Subcutaneous abdominal adipose tissue (tissue), 5 donors: ENCODE results near the gene RAB11FIP3.
"Not testable (repeated sequence)": the region's sequence is repeated elsewhere in the genome, so short reads cannot be mapped to it uniquely, and the experiment has no call there.

ENCODE experiments used
- H3K27ac ChIP-seq: one replicate; pipeline ENCODE4 v1.7.0; 2013; ENCODE audit warnings: low read depth, mild to moderate bottlenecking, inconsistent platforms, low read length, moderate library complexity
- H3K27me3 ChIP-seq, 5 donors: one replicate each; pipeline ENCODE4 v1.7.0; 2013; ENCODE audit warnings: low read length in 5 of 5, inconsistent platforms in 1 of 5; ENCODE audit not compliant: control insufficient read depth in 5 of 5, insufficient read depth in 4 of 5
- H3K36me3 ChIP-seq, 5 donors: one replicate each; pipeline ENCODE4 v1.7.0; 2013; ENCODE audit warnings: low read length in 5 of 5; ENCODE audit not compliant: control insufficient read depth in 5 of 5, insufficient read depth in 5 of 5
- H3K4me1 ChIP-seq, 5 donors: one replicate each; pipeline ENCODE4 v1.7.0; 2013; ENCODE audit warnings: low read length in 5 of 5, mild to moderate bottlenecking in 3 of 5, moderate library complexity in 1 of 5; ENCODE audit not compliant: control insufficient read depth in 5 of 5, insufficient read depth in 5 of 5
- H3K4me3 ChIP-seq, 5 donors: one replicate each; pipeline ENCODE4 v1.7.0; 2013; ENCODE audit warnings: low read length in 5 of 5, low read depth in 1 of 5
- H3K9ac ChIP-seq, 5 donors: one replicate each; pipeline ENCODE4 v1.7.0; 2013; ENCODE audit warnings: low read length in 5 of 5, mild to moderate bottlenecking in 4 of 5, moderate library complexity in 3 of 5
- H3K9me3 ChIP-seq, 5 donors: one replicate each; pipeline ENCODE4 v1.7.0; 2013; ENCODE audit warnings: low read length in 5 of 5; ENCODE audit not compliant: control insufficient read depth in 5 of 5
- donor health status: healthy.
- donor health status: healthy.
- donor health status: healthy.
- donor health status: healthy.
- donor health status: healthy.

The RAB11FIP3 gene

DNA sequence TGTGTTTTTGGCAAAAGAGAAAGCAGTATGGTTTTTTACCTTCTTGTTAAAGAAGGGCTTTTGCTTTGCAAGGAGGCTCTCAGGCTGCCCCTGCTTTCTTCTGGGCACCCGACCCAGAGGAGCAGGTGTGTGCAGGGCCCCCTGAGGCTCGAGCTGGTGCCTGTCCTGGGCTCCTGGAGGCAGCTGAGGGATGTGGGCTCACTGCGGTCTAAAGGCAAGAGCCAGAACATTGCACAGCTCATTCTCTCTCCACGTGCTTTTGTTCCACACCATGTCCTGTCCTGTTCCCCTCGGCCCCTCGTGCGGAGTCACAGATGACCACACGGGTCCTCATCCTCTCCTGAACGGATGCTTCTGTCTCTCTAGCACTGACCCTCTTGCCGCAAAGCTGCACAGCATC, 65.3 kb downstream of the RAB11FIP3 start:
- peaks cover 0 to 39% (median 28%) of the 10 kb centered on the region in 5 donors for H3K36me3 ChIP-seq
- no peak overlapping the region for H3K27ac ChIP-seq
- H3K9me3 ChIP-seq = no peaks in the 10 kb centered on the region
- no peak overlapping the region for H3K4me3 ChIP-seq
- no peak overlapping the region for H3K9ac ChIP-seq
- H3K4me1 ChIP-seq = peaks cover 0 to 3% (median 0%) of the 10 kb centered on the region in 5 donors
- H3K27me3 ChIP-seq = no peaks in the 10 kb centered on the region

DNA sequence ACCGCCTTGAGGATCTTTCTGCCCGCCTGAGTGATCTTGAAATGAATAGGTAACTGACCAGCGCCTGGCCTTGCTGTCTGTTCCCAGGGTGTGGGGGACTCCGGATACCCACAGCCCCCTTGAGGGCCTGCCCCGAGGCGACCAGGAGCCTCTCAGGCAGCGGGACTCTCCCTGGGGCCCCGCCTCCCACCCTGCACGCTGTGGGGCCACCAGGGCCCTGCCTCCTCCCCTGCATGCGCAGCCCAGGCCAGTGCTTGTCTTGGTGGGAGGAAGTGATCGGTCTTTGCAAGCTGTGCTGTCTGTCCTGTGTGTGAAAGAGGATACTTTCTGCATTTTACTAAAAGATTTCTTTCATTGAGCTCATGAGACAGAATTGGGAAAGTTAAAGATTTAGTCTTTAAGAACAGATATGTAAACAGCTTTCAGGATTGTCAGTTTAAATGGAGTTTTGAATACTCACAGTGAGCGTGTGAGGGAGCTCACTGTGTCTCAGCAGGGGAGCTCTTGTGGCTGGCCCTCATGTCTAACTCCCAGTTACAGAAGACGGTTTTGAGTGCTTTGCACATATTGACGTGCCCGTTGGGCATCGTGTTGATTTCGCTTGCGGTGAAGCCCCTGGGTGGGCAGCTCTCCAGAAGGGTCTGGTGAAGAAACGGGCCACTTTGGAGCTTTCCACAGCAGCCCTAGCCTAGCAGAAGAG, 65.9 kb downstream of the RAB11FIP3 start:
- Histone ChIP-seq H3K9ac (no peak overlapping the region), H3K9me3 (no peaks in the 10 kb centered on the region), H3K27me3 (no peaks in the 10 kb centered on the region), H3K36me3 (peaks cover 0 to 39% (median 30%) of the 10 kb centered on the region in 5 donors), H3K4me1 (peaks cover 0 to 3% (median 0%) of the 10 kb centered on the region in 5 donors), H3K4me3 (no peak overlapping the region), H3K27ac (no peak overlapping the region)

DNA sequence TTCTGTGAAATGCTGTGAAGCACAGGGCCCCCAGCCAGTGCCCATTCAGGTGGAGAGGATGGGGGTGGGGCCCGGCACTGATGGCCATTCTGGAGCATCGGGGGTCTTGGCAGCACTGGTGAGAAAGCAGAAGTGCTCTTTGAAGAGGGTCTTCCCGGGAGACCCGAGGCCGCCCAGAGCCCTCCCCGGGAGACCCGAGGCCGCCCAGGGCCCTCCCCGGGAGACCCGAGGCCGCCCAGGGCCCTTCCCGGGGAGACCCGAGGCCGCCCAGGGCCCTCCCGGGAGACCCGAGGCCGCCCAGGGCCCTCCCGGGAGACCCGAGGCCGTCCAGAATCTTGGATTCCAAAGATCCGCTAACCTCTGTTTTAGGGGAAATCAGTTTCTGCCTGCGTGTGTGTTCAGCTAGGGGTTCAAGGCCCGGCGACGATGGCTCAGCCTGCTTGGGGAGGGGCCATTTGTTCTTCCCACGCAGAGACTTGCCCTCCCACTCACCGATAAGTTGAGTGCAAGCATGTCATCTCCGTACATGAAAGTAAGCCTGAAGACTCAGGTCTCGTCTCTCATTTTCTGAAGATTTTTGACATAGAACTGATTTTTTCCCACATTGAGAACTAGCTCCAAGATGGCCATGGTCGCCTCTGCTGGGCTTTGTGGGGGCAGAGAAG, 66.9 kb downstream of the RAB11FIP3 start:
- Histone ChIP-seq H3K36me3 (peaks cover 0 to 45% (median 33%) of the 10 kb centered on the region in 5 donors), H3K27me3 (no peaks in the 10 kb centered on the region), H3K4me3 (no peak overlapping the region), H3K9me3 (no peaks in the 10 kb centered on the region), H3K4me1 (peaks cover 0 to 3% (median 0%) of the 10 kb centered on the region in 5 donors), H3K27ac (no peak overlapping the region), H3K9ac (no peak overlapping the region)

DNA sequence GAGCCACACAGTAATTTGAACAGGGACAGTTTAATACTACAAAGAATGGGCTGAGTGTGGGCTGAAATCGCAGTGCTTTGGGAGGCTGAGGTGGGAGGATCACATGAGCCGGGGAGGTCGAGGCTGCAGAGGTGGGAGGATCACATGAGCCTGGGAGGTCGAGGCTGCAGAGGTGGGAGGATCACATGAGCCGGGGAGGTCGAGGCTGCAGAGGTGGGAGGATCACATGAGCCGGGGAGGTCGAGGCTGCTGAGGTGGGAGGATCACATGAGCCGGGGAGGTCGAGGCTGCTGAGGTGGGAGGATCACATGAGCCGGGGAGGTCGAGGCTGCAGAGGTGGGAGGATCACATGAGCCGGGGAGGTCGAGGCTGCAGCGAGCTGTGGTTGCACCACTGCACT, 69.2 kb downstream of the RAB11FIP3 start:
- H3K4me3 ChIP-seq, H3K4me1 ChIP-seq, H3K27ac ChIP-seq, H3K9ac ChIP-seq, H3K27me3 ChIP-seq, H3K9me3 ChIP-seq: not testable (repeated sequence)
- H3K36me3 ChIP-seq = peaks cover 0 to 47% (median 26%) of the 10 kb centered on the region in 5 donors

DNA sequence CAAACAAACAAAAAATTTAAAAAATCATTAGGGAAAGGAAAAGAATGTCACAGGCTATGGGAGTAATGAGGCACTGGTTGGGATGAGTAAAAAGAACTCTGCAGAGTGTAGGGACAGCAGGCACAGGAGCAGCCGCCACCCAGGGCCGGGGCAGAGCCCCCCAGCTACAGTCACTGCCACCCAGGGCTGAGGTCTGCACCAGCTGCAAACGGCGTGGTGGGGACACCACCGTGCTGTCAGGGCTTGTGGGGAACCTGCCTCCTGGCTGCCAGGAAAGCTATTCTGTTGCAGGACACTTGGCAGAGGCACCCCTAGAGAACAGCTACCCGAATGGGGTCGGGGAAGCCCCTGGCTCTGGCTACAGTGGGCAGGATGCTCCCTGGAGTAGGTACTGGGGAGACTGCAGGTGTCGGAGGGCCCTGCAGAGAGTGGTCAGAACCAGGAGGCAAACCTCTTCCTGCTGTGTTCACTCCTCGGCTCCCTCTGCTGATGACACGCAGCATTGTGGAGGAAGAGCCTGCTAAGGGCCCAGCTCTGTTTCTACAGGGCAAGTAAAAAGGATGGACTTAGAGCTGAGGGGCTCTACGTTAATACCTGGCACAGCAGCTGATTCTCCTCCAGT, 69.8 kb downstream of the RAB11FIP3 start:
- no peak overlapping the region for H3K9ac ChIP-seq
- H3K4me3 ChIP-seq = no peak overlapping the region
- H3K36me3 ChIP-seq = peaks cover 0 to 41% (median 21%) of the 10 kb centered on the region in 5 donors

DNA sequence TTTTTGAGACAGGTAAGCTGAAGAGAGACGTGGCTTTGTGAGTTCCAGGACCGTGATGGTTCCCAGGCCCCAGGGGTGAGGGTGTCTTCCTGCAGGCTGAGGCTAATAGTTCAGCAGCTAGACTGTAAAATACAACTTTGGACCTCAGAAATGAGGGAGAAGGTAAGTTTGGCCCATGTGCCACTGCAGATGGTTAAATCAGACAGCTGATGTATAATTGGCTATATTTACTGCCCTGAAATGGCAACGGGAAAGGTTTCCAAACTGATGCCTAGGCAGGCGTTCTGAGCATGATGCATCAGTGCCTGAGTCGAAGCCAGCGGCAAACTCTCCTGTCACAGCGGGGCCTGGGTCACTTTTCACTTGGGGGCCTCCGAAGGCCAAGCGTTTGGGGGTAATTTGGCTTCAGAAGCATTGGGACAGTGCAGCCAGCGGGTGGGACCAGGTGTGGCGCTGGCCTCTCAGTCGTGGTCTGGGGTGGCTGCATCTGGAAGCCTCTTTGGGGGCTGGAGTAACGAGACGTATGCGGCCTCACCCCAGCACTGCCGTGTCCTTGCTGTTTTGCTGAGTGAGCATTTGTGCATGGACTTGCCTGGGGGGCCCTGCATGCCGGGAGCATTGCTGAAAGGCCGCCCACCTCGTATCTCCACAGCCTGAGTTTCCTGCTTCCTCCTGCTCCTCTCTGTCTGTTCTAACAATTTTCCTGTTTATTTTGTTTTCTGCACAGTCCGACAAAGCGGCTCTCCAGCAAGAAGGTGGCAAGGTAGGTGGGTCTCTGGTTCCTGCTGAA, 70.8 kb downstream of the RAB11FIP3 start:
- Histone ChIP-seq H3K9ac (no peak overlapping the region), H3K4me1 (peaks cover 0 to 3% (median 0%) of the 10 kb centered on the region in 5 donors), H3K9me3 (no peaks in the 10 kb centered on the region), H3K27me3 (no peaks in the 10 kb centered on the region), H3K36me3 (peaks cover 0 to 30% (median 12%) of the 10 kb centered on the region in 5 donors), H3K4me3 (no peak overlapping the region), H3K27ac (no peak overlapping the region)

More for the DNA sequence above, 69.8 kb downstream of the RAB11FIP3 start:
- Histone ChIP-seq H3K4me1 (peaks cover 0 to 3% (median 0%) of the 10 kb centered on the region in 5 donors), H3K27me3 (no peaks in the 10 kb centered on the region), H3K27ac (no peak overlapping the region), H3K9me3 (no peaks in the 10 kb centered on the region)

DNA sequence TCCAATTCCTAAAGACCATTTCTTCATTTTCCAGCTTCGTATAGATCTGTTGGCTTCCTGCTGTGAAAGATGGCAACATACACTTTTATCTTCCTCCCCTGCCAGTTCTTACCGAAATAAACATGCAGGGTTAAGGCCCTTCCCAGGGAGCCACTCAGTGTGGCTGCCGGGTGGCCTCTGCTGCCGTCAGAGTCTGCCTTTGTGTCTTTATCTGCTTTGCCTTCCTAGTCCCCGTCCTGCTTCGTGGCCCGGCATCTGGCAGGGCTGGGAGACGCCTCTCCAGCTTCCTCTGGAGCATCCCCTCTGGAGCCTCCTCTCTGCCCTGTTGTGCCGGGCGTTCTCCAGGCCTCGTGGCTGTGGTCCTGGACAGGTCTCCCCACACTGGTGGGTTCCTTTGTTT, 71.8 kb downstream of the RAB11FIP3 start:
- Histone ChIP-seq H3K9me3 (no peaks in the 10 kb centered on the region), H3K9ac (no peak overlapping the region), H3K27me3 (no peaks in the 10 kb centered on the region), H3K27ac (no peak overlapping the region), H3K36me3 (peaks cover 0 to 22% (median 12%) of the 10 kb centered on the region in 5 donors), H3K4me1 (peaks cover 0 to 3% (median 0%) of the 10 kb centered on the region in 5 donors), H3K4me3 (no peak overlapping the region)

DNA sequence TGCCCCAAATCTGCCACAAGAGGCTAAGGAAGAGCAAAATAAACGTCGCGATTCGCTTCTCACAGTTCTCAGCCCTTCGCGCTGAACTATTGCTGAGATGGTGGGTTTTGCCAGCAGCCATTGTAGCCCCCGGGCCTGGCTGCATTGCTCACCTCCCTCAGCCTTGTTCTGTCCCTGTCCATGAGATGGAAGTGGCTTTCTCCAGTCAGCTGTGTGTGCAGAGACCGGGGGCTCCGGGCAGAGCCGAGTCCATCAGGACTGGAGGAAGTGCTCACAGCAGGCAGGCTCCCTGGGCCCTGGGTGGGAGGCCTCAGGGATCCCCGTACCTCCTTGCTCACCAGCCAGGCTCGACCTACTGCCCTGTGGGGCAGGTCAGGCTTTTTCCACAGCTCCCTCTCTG, 74.5 kb downstream of the RAB11FIP3 start:
- Histone ChIP-seq H3K9me3 (no peaks in the 10 kb centered on the region), H3K4me3 (no peak overlapping the region), H3K36me3 (peaks cover 0 to 28% (median 15%) of the 10 kb centered on the region in 5 donors), H3K9ac (no peak overlapping the region), H3K27me3 (no peaks in the 10 kb centered on the region), H3K27ac (no peak overlapping the region), H3K4me1 (no peaks in the 10 kb centered on the region)

DNA sequence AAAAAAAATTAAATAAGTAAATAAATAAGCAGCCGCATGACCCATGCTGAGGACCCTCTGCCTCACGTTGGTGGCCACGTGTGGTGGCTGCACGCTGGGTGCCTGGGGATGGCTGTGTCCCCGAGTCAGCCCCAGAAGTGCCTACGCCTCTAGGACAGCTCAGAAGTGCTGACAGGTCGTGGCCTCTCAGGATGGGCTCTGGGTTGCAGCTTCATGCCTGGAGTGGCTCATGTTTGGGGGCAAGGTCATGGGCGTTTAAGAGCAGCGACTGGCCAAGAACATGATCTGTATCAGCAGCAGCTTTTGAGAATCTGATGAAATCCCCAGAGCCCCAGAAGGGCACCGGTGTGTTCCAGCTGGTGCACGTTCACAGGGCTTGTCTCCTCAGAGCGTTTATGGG, 75.3 kb downstream of the RAB11FIP3 start:
- no peak overlapping the region for H3K4me3 ChIP-seq
- H3K27me3 ChIP-seq = no peaks in the 10 kb centered on the region
- H3K27ac ChIP-seq = no peak overlapping the region
- no peaks in the 10 kb centered on the region for H3K4me1 ChIP-seq
- no peak overlapping the region for H3K9ac ChIP-seq
- no peaks in the 10 kb centered on the region for H3K9me3 ChIP-seq
- H3K36me3 ChIP-seq = peaks cover 0 to 35% (median 22%) of the 10 kb centered on the region in 5 donors
